ENCODE results near the gene SPINK8. TPM values are rescaled to one million over a fixed set of nuclear protein-coding genes. Genes with fewer than 3 reads are reported as not detected.

The SPINK8 gene
- total and polyA plus RNA-seq, 4 donors, result not detected

DNA sequence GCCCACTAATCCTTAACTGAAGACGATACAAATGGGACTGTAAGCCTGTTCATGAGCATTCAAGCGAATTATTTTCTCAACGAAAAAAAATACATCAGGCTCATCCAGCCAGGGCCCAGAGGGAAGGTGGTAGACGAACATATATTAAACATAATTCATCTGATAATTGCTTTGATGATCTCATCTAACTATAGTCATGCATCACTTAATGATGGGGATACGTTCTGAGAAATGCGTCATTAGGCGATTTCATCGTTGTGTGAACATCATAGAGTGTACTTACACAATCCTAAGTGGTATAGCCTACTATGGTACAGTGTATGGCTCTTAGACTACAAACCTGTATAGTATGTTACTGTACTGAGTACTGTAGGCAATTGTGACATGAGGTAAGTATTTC, 10.0 kb upstream of the SPINK8 start:
- TF ChIP-seq NR2F2 (IDR thresholded peaks at IDR 0.05), result no peak
- TF ChIP-seq, protein P1, sequence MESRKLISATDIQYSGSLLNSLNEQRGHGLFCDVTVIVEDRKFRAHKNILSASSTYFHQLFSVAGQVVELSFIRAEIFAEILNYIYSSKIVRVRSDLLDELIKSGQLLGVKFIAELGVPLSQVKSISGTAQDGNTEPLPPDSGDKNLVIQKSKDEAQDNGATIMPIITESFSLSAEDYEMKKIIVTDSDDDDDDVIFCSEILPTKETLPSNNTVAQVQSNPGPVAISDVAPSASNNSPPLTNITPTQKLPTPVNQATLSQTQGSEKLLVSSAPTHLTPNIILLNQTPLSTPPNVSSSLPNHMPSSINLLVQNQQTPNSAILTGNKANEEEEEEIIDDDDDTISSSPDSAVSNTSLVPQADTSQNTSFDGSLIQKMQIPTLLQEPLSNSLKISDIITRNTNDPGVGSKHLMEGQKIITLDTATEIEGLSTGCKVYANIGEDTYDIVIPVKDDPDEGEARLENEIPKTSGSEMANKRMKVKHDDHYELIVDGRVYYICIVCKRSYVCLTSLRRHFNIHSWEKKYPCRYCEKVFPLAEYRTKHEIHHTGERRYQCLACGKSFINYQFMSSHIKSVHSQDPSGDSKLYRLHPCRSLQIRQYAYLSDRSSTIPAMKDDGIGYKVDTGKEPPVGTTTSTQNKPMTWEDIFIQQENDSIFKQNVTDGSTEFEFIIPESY (IDR thresholded peaks at IDR 0.05), result no peak
- TF ChIP-seq TAF1 (conservative IDR thresholded peaks at IDR 0.05), result no peak
- no peak for TF ChIP-seq JUND (IDR thresholded peaks at IDR 0.05)
- no peak for TF ChIP-seq HNF4A (conservative IDR thresholded peaks at IDR 0.05)
- TF ChIP-seq, protein P2, sequence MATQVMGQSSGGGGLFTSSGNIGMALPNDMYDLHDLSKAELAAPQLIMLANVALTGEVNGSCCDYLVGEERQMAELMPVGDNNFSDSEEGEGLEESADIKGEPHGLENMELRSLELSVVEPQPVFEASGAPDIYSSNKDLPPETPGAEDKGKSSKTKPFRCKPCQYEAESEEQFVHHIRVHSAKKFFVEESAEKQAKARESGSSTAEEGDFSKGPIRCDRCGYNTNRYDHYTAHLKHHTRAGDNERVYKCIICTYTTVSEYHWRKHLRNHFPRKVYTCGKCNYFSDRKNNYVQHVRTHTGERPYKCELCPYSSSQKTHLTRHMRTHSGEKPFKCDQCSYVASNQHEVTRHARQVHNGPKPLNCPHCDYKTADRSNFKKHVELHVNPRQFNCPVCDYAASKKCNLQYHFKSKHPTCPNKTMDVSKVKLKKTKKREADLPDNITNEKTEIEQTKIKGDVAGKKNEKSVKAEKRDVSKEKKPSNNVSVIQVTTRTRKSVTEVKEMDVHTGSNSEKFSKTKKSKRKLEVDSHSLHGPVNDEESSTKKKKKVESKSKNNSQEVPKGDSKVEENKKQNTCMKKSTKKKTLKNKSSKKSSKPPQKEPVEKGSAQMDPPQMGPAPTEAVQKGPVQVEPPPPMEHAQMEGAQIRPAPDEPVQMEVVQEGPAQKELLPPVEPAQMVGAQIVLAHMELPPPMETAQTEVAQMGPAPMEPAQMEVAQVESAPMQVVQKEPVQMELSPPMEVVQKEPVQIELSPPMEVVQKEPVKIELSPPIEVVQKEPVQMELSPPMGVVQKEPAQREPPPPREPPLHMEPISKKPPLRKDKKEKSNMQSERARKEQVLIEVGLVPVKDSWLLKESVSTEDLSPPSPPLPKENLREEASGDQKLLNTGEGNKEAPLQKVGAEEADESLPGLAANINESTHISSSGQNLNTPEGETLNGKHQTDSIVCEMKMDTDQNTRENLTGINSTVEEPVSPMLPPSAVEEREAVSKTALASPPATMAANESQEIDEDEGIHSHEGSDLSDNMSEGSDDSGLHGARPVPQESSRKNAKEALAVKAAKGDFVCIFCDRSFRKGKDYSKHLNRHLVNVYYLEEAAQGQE (IDR thresholded peaks at IDR 0.05), result no peak
- no peak for TF ChIP-seq HNF4G (IDR thresholded peaks at IDR 0.05)
- TF ChIP-seq RAD21 (IDR thresholded peaks at IDR 0.05), result no peak
- no peak for TF ChIP-seq YY1 (IDR thresholded peaks at IDR 0.05)
- TF ChIP-seq, protein P3, sequence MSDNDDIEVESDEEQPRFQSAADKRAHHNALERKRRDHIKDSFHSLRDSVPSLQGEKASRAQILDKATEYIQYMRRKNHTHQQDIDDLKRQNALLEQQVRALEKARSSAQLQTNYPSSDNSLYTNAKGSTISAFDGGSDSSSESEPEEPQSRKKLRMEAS (IDR thresholded peaks at IDR 0.05), result no peak
- TF ChIP-seq, protein P4, sequence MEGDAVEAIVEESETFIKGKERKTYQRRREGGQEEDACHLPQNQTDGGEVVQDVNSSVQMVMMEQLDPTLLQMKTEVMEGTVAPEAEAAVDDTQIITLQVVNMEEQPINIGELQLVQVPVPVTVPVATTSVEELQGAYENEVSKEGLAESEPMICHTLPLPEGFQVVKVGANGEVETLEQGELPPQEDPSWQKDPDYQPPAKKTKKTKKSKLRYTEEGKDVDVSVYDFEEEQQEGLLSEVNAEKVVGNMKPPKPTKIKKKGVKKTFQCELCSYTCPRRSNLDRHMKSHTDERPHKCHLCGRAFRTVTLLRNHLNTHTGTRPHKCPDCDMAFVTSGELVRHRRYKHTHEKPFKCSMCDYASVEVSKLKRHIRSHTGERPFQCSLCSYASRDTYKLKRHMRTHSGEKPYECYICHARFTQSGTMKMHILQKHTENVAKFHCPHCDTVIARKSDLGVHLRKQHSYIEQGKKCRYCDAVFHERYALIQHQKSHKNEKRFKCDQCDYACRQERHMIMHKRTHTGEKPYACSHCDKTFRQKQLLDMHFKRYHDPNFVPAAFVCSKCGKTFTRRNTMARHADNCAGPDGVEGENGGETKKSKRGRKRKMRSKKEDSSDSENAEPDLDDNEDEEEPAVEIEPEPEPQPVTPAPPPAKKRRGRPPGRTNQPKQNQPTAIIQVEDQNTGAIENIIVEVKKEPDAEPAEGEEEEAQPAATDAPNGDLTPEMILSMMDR (IDR thresholded peaks at IDR 0.05; ENCODE audit: low read depth, low read length, missing input control), result no peak
- WGBS, result 90% methylated on average over 8 of the region's 8 CpGs

DNA sequence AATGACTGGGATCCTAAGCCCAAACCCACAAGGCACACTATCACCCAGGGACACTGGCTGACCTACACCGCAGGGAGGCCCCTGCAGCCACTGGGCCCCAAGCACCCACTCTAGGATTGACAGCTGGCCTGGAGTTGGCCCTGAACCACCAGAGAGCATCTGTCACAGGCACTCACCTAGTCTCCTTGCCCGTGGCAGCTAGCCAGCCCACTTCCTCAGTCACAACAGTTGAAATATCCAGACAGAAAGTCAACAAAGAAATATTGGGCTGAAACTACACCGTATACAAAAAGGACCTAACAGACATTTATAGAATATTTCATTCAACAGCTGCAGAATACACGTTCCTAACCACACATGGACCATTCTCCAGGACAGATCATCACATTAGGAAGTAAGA, 5.2 kb upstream of the SPINK8 start:
- Histone ChIP-seq H3K9ac (ENCODE audit: low read depth in 1 of 2, low read length in 2 of 2) (no peak overlapping the region), H3K27ac (ENCODE audit: low read depth in 1 of 2, low read length in 2 of 2) (no peak overlapping the region), H3K36me3 (ENCODE audit: control insufficient read depth in 4 of 4, insufficient read depth in 3 of 4, low read depth in 1 of 4, low read length in 3 of 4) (no peaks in the 10 kb centered on the region), H3K9me3 (ENCODE audit: control insufficient read depth in 4 of 4, low read length in 3 of 4) (no peaks in the 10 kb centered on the region), H3K4me3 (ENCODE audit: low read depth in 1 of 3, low read length in 3 of 3) (no peak overlapping the region), H3K27me3 (ENCODE audit: control insufficient read depth in 4 of 4, insufficient read depth in 4 of 4, low read length in 3 of 4) (no peaks in the 10 kb centered on the region), H3K4me1 (ENCODE audit: control insufficient read depth in 4 of 4, insufficient read depth in 4 of 4, low read length in 3 of 4) (no peaks in the 10 kb centered on the region)
- no peak for DNase-seq (ENCODE audit: low spot score)
- TF ChIP-seq NR2F2 (IDR thresholded peaks at IDR 0.05), result no peak
- TF ChIP-seq, protein P4 (IDR thresholded peaks at IDR 0.05; ENCODE audit: low read depth, low read length, missing input control), result no peak
- TF ChIP-seq YY1 (IDR thresholded peaks at IDR 0.05), result no peak
- no peak for TF ChIP-seq HNF4G (IDR thresholded peaks at IDR 0.05)
- TF ChIP-seq JUND (IDR thresholded peaks at IDR 0.05), result no peak
- TF ChIP-seq, protein P1 (IDR thresholded peaks at IDR 0.05), result no peak
- TF ChIP-seq, protein P5, sequence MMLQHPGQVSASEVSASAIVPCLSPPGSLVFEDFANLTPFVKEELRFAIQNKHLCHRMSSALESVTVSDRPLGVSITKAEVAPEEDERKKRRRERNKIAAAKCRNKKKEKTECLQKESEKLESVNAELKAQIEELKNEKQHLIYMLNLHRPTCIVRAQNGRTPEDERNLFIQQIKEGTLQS (IDR thresholded peaks at IDR 0.05), result no peak
- TF ChIP-seq EGR1 (IDR thresholded peaks at IDR 0.05; ENCODE audit: low read depth in 2 of 2), result no peak
- TF ChIP-seq, protein P3 (IDR thresholded peaks at IDR 0.05), result no peak
- no peak for TF ChIP-seq TAF1 (conservative IDR thresholded peaks at IDR 0.05)
- no peak for TF ChIP-seq FOXA1 (IDR thresholded peaks at IDR 0.05)
- TF ChIP-seq RXRA (IDR thresholded peaks at IDR 0.05), result no peak
- TF ChIP-seq SP1 (IDR thresholded peaks at IDR 0.05), result no peak
- no peak for TF ChIP-seq GABPA (IDR thresholded peaks at IDR 0.05 in 1 of 2, conservative IDR thresholded peaks at IDR 0.05 in 1 of 2)
- TF ChIP-seq RAD21 (IDR thresholded peaks at IDR 0.05), result no peak
- 71% methylated on average over 4 of the region's 4 CpGs for WGBS

More for the DNA sequence above, 10.0 kb upstream of the SPINK8 start:
- Histone ChIP-seq H3K4me3 (ENCODE audit: low read depth in 1 of 3, low read length in 3 of 3) (no peak overlapping the region), H3K4me1 (ENCODE audit: control insufficient read depth in 4 of 4, insufficient read depth in 4 of 4, low read length in 3 of 4) (no peaks in the 10 kb centered on the region), H3K9me3 (ENCODE audit: control insufficient read depth in 4 of 4, low read length in 3 of 4) (no peaks in the 10 kb centered on the region), H3K27me3 (ENCODE audit: control insufficient read depth in 4 of 4, insufficient read depth in 4 of 4, low read length in 3 of 4) (no peaks in the 10 kb centered on the region), H3K27ac (ENCODE audit: low read depth in 1 of 2, low read length in 2 of 2) (no peak overlapping the region), H3K9ac (ENCODE audit: low read depth in 1 of 2, low read length in 2 of 2) (no peak overlapping the region), H3K36me3 (ENCODE audit: control insufficient read depth in 4 of 4, insufficient read depth in 3 of 4, low read depth in 1 of 4, low read length in 3 of 4) (no peaks in the 10 kb centered on the region)
- no peak for DNase-seq (ENCODE audit: low spot score)

Data from liver (tissue), 9 donors.